Measurements from ENCODE around the gene ZNF280D.

- TF ChIP-seq, protein P1, sequence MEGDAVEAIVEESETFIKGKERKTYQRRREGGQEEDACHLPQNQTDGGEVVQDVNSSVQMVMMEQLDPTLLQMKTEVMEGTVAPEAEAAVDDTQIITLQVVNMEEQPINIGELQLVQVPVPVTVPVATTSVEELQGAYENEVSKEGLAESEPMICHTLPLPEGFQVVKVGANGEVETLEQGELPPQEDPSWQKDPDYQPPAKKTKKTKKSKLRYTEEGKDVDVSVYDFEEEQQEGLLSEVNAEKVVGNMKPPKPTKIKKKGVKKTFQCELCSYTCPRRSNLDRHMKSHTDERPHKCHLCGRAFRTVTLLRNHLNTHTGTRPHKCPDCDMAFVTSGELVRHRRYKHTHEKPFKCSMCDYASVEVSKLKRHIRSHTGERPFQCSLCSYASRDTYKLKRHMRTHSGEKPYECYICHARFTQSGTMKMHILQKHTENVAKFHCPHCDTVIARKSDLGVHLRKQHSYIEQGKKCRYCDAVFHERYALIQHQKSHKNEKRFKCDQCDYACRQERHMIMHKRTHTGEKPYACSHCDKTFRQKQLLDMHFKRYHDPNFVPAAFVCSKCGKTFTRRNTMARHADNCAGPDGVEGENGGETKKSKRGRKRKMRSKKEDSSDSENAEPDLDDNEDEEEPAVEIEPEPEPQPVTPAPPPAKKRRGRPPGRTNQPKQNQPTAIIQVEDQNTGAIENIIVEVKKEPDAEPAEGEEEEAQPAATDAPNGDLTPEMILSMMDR (IDR thresholded peaks at IDR 0.05; ENCODE audit: borderline replicate concordance, extremely low read depth, low read length, poor library complexity, severe bottlenecking) = no peak
- no peak for TF ChIP-seq EZH2 (IDR thresholded peaks at IDR 0.05; ENCODE audit: borderline replicate concordance, low read depth, low read length, severe bottlenecking)
These were observed 14.7 kb downstream of the ZNF280D start for GRCh38 chr15:56718560-56718959.

All from DND-41 (cell line).